GM10266 (cell line): Measurements from ENCODE around the gene LTF.

ENCODE experiments used
- DNase-seq: peaks from one replicate; pipeline ENCODE4 v3.0.0; 2012; ENCODE audit errors: extremely low spot score
- TF ChIP-seq, protein P1 (sequence below): IDR thresholded peaks from 2 replicates; pipeline ENCODE4 v1.5.1; 2012; ENCODE audit warnings: mild to moderate bottlenecking, low read depth; ENCODE audit not compliant: control insufficient read depth, insufficient read depth; ENCODE audit errors: missing control alignments

LTF gene

DNA sequence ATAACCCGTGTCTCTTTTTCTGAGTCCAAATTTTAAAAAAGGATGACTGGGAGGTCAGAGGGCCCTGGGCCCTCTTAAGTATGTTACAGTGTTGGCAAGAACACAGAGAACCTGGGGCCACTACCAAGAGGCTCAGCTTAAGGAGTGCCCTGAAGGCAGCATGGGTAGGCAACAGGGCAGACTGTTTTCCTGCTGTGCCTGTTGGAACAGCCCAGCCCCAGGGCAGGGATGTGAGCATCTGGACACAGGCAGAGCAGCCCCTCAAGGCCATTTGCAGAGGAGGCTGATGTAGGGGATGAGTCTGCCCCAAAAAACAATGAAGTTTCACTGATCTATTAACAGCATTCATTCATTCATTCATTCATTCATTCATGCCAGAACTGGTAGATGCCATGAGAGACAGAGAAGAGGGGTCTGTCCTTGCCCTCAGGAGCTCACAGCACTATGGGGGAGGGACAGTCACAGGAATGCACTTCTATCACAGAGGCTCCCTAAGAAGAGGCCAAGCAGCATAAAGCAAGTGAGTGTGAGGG is 2.2 kb upstream of the LTF start:
- TF ChIP-seq, protein P1, sequence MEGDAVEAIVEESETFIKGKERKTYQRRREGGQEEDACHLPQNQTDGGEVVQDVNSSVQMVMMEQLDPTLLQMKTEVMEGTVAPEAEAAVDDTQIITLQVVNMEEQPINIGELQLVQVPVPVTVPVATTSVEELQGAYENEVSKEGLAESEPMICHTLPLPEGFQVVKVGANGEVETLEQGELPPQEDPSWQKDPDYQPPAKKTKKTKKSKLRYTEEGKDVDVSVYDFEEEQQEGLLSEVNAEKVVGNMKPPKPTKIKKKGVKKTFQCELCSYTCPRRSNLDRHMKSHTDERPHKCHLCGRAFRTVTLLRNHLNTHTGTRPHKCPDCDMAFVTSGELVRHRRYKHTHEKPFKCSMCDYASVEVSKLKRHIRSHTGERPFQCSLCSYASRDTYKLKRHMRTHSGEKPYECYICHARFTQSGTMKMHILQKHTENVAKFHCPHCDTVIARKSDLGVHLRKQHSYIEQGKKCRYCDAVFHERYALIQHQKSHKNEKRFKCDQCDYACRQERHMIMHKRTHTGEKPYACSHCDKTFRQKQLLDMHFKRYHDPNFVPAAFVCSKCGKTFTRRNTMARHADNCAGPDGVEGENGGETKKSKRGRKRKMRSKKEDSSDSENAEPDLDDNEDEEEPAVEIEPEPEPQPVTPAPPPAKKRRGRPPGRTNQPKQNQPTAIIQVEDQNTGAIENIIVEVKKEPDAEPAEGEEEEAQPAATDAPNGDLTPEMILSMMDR: no peak
- DNase-seq: no peak

DNA sequence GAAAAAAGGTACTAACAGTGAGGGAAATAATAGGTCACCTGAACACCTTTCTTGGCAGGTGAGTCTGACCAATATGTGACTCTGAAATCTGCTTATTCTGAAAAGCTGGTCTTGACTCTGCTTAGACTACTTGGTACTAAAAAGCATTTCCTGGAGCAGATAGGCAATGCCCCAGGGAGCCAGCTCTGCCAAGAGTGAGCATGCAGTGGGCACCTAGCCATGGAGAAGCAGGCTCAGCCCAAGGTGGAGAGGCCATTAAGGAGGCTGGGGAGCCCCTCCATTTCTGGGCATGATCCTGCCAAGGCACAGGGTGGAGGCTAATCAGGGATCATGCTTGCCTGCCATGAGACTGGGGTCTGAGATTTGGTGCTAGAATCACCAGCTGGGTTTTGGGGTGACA is 1.6 kb upstream of the LTF start:
- TF ChIP-seq, protein P1: no peak
- DNase-seq: no peak

DNA sequence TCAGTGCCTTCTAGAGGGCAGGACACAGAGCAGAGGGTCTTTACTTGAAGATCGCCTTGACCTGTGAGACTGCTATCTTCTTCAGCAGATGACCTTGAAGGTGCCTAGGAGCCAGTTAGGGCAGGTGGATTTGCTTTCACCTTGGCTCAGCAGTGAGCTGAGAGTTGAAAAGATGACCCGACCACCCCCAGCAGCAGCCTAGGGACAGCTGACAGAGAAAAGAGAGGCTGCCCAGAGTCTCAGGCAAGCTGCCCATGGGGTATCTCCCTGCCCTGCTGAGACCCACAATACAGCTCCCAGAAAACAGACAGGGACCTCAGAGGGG is 453 bp upstream of the LTF start:
- TF ChIP-seq, protein P1: no peak
- no peak for DNase-seq

DNA sequence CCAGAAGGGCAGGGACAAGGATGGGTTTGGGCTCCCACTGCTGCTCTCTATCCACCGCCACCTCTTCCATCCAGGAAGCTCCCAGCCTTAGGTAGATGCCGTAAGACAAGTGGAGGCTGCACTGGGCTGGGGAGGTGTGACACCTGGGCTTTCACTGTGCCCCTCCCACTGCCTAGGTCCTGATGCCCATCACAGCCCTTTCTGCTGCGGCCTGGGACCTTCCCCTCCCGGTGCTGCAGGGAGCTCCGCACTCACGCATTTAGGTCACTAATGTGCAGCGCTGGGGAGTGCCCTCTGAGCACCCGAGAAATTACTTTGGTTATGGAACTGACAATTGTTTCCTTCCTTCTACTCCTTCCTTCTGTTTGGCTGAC is 850 bp downstream of the LTF start:
- TF ChIP-seq, protein P1: no peak
- DNase-seq: no peak

DNA sequence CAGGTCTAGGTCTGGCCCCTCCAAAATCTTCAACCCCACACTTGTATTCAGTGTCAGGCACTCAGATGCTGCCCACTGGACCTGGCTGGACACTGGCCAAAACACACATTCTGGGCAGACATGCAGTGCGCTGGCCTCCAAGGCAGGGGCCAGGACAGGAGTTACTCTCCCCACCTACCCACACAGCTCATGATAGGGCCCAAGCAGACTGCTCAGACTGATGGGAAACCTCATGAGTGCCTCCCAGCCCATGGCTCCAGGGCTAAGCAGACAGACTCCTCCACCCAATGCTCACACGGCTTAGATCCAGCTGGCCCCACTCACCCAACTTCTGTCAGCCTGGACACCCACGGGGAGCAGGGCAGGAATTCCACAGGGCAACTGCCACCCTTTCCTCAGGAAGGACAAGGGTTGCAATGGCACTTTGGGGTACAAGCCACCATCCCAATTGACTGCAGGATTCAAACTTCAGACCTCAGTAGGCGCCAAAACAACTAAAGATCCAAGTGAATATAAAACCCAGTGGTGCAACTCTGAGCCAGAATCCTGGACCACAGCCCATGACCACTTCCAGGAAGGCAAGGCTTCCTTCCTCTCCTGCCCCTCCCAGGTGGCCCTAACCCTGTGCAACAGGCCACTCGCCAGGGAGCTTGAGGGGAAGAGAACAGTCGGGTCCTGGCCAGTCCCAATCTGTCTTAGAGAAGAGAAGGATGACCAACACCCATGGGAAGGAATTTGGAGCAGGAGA is 1.4 kb downstream of the LTF start:
- TF ChIP-seq, protein P1: no peak
- no peak for DNase-seq

DNA sequence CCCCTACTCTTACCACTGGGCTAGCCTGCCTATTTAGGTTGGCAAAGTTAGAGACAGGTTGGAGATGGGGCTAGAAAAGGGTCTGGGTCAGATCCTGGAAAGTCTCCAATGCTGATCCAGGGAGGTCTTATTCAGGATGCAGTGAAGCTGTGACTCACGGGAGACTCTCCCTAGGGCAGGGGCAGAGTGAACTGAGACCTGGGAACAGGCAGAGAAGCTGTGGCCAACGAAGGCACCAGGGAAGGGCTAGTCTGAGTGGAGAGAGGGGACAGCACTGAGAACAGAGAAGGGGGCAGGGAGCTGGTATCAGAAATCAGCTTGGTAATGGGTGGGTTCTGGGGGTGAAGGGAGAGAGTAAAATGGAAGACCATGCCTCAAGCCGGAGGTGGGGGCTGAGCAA is 2.2 kb downstream of the LTF start:
- TF ChIP-seq, protein P1: no peak
- no peak for DNase-seq

DNA sequence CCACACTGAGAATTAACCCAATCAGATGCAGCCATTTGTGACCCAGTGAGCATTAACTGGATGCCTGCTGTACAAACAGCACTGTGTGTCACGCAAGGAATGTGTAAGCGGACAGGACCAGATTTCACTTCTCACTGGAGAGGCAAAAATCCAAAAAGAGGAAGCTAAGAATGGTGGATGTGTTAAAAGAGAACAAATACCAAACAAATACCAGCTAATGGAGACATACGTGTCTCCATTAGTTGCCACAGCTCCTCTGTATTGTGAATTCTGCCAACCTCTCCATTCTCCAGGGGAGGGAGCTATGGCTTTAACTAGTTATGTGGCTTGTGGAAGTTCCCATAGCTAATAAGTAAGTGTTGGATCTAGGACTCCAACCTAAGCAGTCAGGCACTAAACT is 2.6 kb downstream of the LTF start:
- DNase-seq: no peak

More for the DNA sequence above, 2.6 kb downstream of the LTF start:
- TF ChIP-seq, protein P1: no peak
